IMR-90 (cell line): ENCODE results near the gene SLC9A7. TPM values are rescaled to one million over a fixed set of nuclear protein-coding genes. Genes with fewer than 3 reads are reported as not detected.

Source experiments
- ATAC-seq: fragments of 200-7000 bp; cut with Tn5 transposase; 2 replicates; pipeline ENCODE4 v1.9.1; 2020; ENCODE audit warnings: low read depth, mild to moderate bottlenecking, moderate library complexity
- BruUV-seq: library from RNA; stranded (reverse); fragments of 400-500 nt; replicated peaks from 2 replicates; lab custom pipeline; 2021; lab: Mats Ljungman, UMichigan
- CTCF ChIA-PET: fragments of 300-600 bp; formaldehyde crosslinking; extraction: SDS; loops from one replicate; lab custom pipeline; 2021; ENCODE audit warnings: antibody characterized with exemption; lab: Yijun Ruan, JAX
- POLR2A ChIA-PET: fragments of 300-600 bp; sonication (Branson Sonifier 250); formaldehyde crosslinking; loops from one replicate; lab custom pipeline; 2022; ENCODE audit warnings: antibody characterized with exemption; ENCODE audit not compliant: unreplicated experiment; lab: Charles Lee
- DNase-seq: peaks from one replicate; pipeline ENCODE4 v3.0.0; 2013
- H2AFZ ChIP-seq: replicated peaks from 2 replicates; pipeline ENCODE3; 2013; ENCODE audit warnings: low read length, mild to moderate bottlenecking; ENCODE audit not compliant: poor library complexity
- H2AK5ac ChIP-seq: 2 replicates; pipeline ENCODE4 v1.6.1; 2013; ENCODE audit warnings: low read depth, low read length, inconsistent platforms
- H2AK9ac ChIP-seq: replicated peaks from 2 replicates; pipeline ENCODE3; 2013; ENCODE audit warnings: mild to moderate bottlenecking, low read depth, low read length, moderate library complexity; ENCODE audit not compliant: poor library complexity
- H2BK120ac ChIP-seq: 2 replicates; pipeline ENCODE4 v1.6.1; 2013; ENCODE audit warnings: low read depth, low read length, inconsistent platforms
- H2BK15ac ChIP-seq: 3 replicates; pipeline ENCODE4 v1.6.1; 2013; ENCODE audit warnings: low read depth, low read length, inconsistent platforms
- H2BK20ac ChIP-seq: 2 replicates; pipeline ENCODE4 v1.6.1; 2013; ENCODE audit warnings: low read depth, mild to moderate bottlenecking, inconsistent platforms, low read length, moderate library complexity
- H2BK5ac ChIP-seq: 2 replicates; pipeline ENCODE4 v1.6.1; 2013; ENCODE audit warnings: mild to moderate bottlenecking, low read depth, low read length, inconsistent platforms; ENCODE audit not compliant: poor library complexity, severe bottlenecking
- H3K14ac ChIP-seq: replicated peaks from 2 replicates; pipeline ENCODE4 v1.6.1; 2013; ENCODE audit warnings: low read depth, low read length, inconsistent platforms
- H3K18ac ChIP-seq: 2 replicates; pipeline ENCODE4 v1.6.1; 2013; ENCODE audit warnings: low read depth, low read length, control low read depth
- H3K23ac ChIP-seq: 2 replicates; pipeline ENCODE4 v1.6.1; 2013; ENCODE audit warnings: low read depth, low read length, inconsistent platforms
- H3K27ac ChIP-seq: 2 replicates; pipeline ENCODE4 v1.5.1; 2013; ENCODE audit warnings: mild to moderate bottlenecking, control low read depth, low read length; ENCODE audit not compliant: insufficient read depth
- H3K27me3 ChIP-seq: 2 replicates; pipeline ENCODE4 v1.6.1; 2013; ENCODE audit warnings: low read length; ENCODE audit not compliant: control insufficient read depth, insufficient read depth
- H3K36me3 ChIP-seq: 2 replicates; pipeline ENCODE4 v1.6.1; 2013; ENCODE audit warnings: low read length, mixed read lengths; ENCODE audit not compliant: control insufficient read depth, insufficient read depth
- H3K4ac ChIP-seq: 2 replicates; pipeline ENCODE4 v1.6.1; 2013; ENCODE audit warnings: low read depth, low read length, inconsistent platforms
- H3K4me1 ChIP-seq: 2 replicates; pipeline ENCODE4 v1.6.1; 2013; ENCODE audit warnings: low read length, mixed read lengths; ENCODE audit not compliant: control insufficient read depth, insufficient read depth
- H3K4me2 ChIP-seq: 2 replicates; pipeline ENCODE4 v1.6.1; 2013; ENCODE audit warnings: low read depth, mild to moderate bottlenecking, control low read depth, low read length, moderate library complexity
- H3K4me3 ChIP-seq: 2 replicates; pipeline ENCODE4 v1.5.1; 2013; ENCODE audit warnings: low read depth, mild to moderate bottlenecking, control low read depth, low read length, moderate library complexity; ENCODE audit not compliant: insufficient read depth
- H3K56ac ChIP-seq: 2 replicates; pipeline ENCODE4 v1.6.1; 2013; ENCODE audit warnings: low read length, inconsistent platforms; ENCODE audit not compliant: insufficient read depth; ENCODE audit errors: extremely low read depth
- H3K79me1 ChIP-seq, 2 experiments: 2 replicates each; pipeline ENCODE4 v1.6.1; 2013; ENCODE audit warnings: low read length in 2 of 2, inconsistent platforms in 1 of 2, low read depth in 1 of 2
- H3K9ac ChIP-seq: 2 replicates; pipeline ENCODE4 v1.6.1; 2013; ENCODE audit warnings: low read depth, low read length, control low read depth
- H3K9me1 ChIP-seq: 2 replicates; pipeline ENCODE4 v1.6.1; 2013; ENCODE audit warnings: low read length, inconsistent platforms; ENCODE audit not compliant: insufficient read depth
- H3K9me3 ChIP-seq: 2 replicates; pipeline ENCODE4 v1.6.1; 2013; ENCODE audit warnings: low read length; ENCODE audit not compliant: control insufficient read depth, insufficient read depth
- H4K20me1 ChIP-seq: 2 replicates; pipeline ENCODE4 v1.6.1; 2013; ENCODE audit warnings: low read length, inconsistent platforms; ENCODE audit not compliant: insufficient read depth
- H4K5ac ChIP-seq: 2 replicates; pipeline ENCODE4 v1.6.1; 2013; ENCODE audit warnings: mild to moderate bottlenecking, low read depth, low read length, control low read depth
- H4K8ac ChIP-seq, 2 experiments: 2 replicates each; pipeline ENCODE4 v1.6.1; 2013; ENCODE audit warnings: low read depth in 2 of 2, low read length in 2 of 2, control low read depth in 1 of 2, inconsistent platforms in 1 of 2
- H4K91ac ChIP-seq: 2 replicates; pipeline ENCODE4 v1.6.1; 2013; ENCODE audit warnings: low read depth, low read length, inconsistent platforms; ENCODE audit not compliant: insufficient read depth
- BHLHE40 ChIP-seq: fragments of 150-350 bp; IDR thresholded peaks from 2 replicates; pipeline ENCODE4 v1.6.1; 2016; ENCODE audit warnings: mild to moderate bottlenecking, low read depth, low read length
- CEBPB ChIP-seq: IDR thresholded peaks from 2 replicates; pipeline ENCODE4 v1.6.1; 2012; ENCODE audit warnings: low read depth, low read length, improper control_type of control experiment
- CHD1 ChIP-seq: IDR thresholded peaks from 2 replicates; pipeline ENCODE4 v1.6.1; 2012; ENCODE audit warnings: low read depth, low read length, improper control_type of control experiment
- FOS ChIP-seq: fragments of 150-350 bp; IDR thresholded peaks from 2 replicates; pipeline ENCODE4 v1.6.1; 2016; ENCODE audit warnings: low read depth, low read length
- MAFK ChIP-seq: IDR thresholded peaks from 2 replicates; pipeline ENCODE4 v1.6.1; 2012; ENCODE audit warnings: low read depth, low read length, improper control_type of control experiment
- MAZ ChIP-seq: IDR thresholded peaks from 2 replicates; pipeline ENCODE4 v1.6.1; 2012; ENCODE audit warnings: low read depth, mild to moderate bottlenecking, low read length, improper control_type of control experiment, moderate library complexity, borderline replicate concordance
- MXI1 ChIP-seq: IDR thresholded peaks from 2 replicates; pipeline ENCODE4 v1.6.1; 2012; ENCODE audit warnings: low read depth, mild to moderate bottlenecking, low read length, moderate library complexity, borderline replicate concordance
- NFE2L2 ChIP-seq: fragments of 150-350 bp; IDR thresholded peaks from 2 replicates; pipeline ENCODE4 v1.6.1; 2016; ENCODE audit warnings: low read depth, mild to moderate bottlenecking, low read length
- POLR2A ChIP-seq: IDR thresholded peaks from 2 replicates; pipeline ENCODE4 v1.6.1; 2012; ENCODE audit warnings: mild to moderate bottlenecking, low read depth, low read length
- RAD21 ChIP-seq: IDR thresholded peaks from 2 replicates; pipeline ENCODE4 v1.6.1; 2012; ENCODE audit warnings: low read length, improper control_type of control experiment
- RCOR1 ChIP-seq: IDR thresholded peaks from 2 replicates; pipeline ENCODE4 v1.6.1; 2012; ENCODE audit warnings: mild to moderate bottlenecking, low read length, improper control_type of control experiment; ENCODE audit not compliant: insufficient replicate concordance
- RFX5 ChIP-seq: IDR thresholded peaks from 2 replicates; pipeline ENCODE4 v1.8.0; 2012; ENCODE audit warnings: low read depth, mild to moderate bottlenecking, low read length, moderate library complexity
- SMC3 ChIP-seq: fragments of 150-350 bp; IDR thresholded peaks from 2 replicates; pipeline ENCODE4 v1.6.1; 2016; ENCODE audit warnings: low read depth, mild to moderate bottlenecking, antibody characterized with exemption, low read length, moderate library complexity
- WGBS, 2 experiments: methylation state at CpG; one replicate each; pipeline versions ENCODE4 v1.1.5 to v1.1.7; 2013; ENCODE audit warnings: missing lambda C conversion rate in 2 of 2; ENCODE audit not compliant: insufficient read length in 1 of 2; ENCODE audit errors: extremely low coverage in 2 of 2; 5-methylcytosine and 5-hydroxymethylcytosine counted together
- dilution Hi-C: fragments of 300-500 bp; cut with HindIII; formaldehyde crosslinking; loops from one replicate; pipeline ENCODE4 v1.14.3; 2018; ENCODE audit warnings: low sequenced_read_pairs; ENCODE audit not compliant: unreplicated experiment
- in situ Hi-C: fragments of 300-500 bp; cut with MboI; formaldehyde crosslinking; loops from 3 replicates; pipeline ENCODE4 v1.14.3; 2019; ENCODE audit warnings: low sequenced_read_pairs, inconsistent platforms, mixed read lengths
- intact Hi-C: fragments of 100-400 bp; cut with micrococcal nuclease; formaldehyde crosslinking; loops from 2 replicates; pipeline ENCODE4 v1.10.0; 2022
- polyA plus RNA-seq, 3 experiments: library from polyadenylated mRNA; depleted of rRNA; stranded (reverse); fragments of >200 nt; gene quantifications; 2 replicates each; pipeline ENCODE4 v1.2.3, GENCODE V29; 2012; ENCODE audit warnings: low replicate concordance in 1 of 3
- total RNA-seq: library from RNA; depleted of rRNA; stranded (reverse); fragments of >200 nt; gene quantifications from 2 replicates; pipeline ENCODE4 v1.2.3, GENCODE V29; 2012
- TF ChIP-seq, protein P1 (sequence below): conservative IDR thresholded peaks from 2 replicates; pipeline ENCODE4 v1.5.1; 2012; ENCODE audit warnings: mild to moderate bottlenecking, low read depth, low read length, improper control_type of control experiment
- TF ChIP-seq, protein P2 (sequence below): fragments of 150-350 bp; IDR thresholded peaks from 2 replicates; pipeline ENCODE4 v1.6.1; 2016; ENCODE audit warnings: low read depth, mild to moderate bottlenecking, low read length, moderate library complexity, borderline replicate concordance
- TF ChIP-seq, protein P3 (sequence below): fragments of 150-350 bp; IDR thresholded peaks from 2 replicates; pipeline ENCODE4 v1.6.1; 2017; ENCODE audit warnings: mild to moderate bottlenecking, antibody characterized with exemption, low read length, low read depth

SLC9A7 gene
- total and polyA plus RNA-seq, 2 of the 4 experiments (the other 2 are of a cell fraction) = 14.4 to 76.4 TPM

DNA sequence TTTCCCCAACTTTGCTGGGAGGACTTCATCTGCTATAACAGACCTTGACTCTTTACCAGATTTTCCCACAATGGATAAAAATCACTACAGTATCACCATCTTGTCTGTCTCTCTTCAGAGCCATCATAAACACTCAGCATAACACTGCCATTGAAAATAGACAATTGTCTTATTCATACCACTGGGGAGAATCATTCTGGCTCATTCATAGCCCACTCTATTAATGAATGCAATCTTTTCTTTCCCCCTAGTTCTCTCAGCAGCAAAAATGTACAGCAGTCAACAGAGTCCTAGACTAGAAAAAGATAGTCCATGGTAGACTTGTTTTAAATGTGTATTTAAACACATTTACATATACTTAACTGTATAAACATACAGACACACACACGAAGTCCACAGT lies 19.2 kb downstream of the SLC9A7 start:
- Histone ChIP-seq H3K9ac (no peak overlapping the region), H4K20me1 (no peaks in the 10 kb centered on the region), H3K9me1 (no peaks in the 10 kb centered on the region), H3K23ac (no peak overlapping the region), H3K36me3 (no peaks in the 10 kb centered on the region), H3K4me1 (peaks cover 7% of the 10 kb centered on the region), H2BK5ac (peak overlapping the region; percentile 42), H3K27ac (no peak overlapping the region), H3K18ac (peak overlapping the region; percentile 65; the same call in 1 of the 2 replicates), H3K4me2 (peak overlapping the region; percentile 50; the same call in 1 of the 2 replicates), H3K27me3 (no peaks in the 10 kb centered on the region), H3K14ac (no peak overlapping the region), H3K9me3 (peaks cover 3% of the 10 kb centered on the region; the same call in 1 of the 2 replicates), H3K4ac (no peak overlapping the region), H2AK5ac (no peak overlapping the region), H2BK120ac (peak overlapping the region; percentile 7), H2BK20ac (0 out of 2 replicates have a peak overlapping the region, but pooled peaks have one; percentile 12), H4K5ac (peak overlapping the region; percentile 25; the same call in 1 of the 2 replicates), H3K56ac (no peak overlapping the region), H2AFZ (no peak overlapping the region), H3K4me3 (no peak overlapping the region), H4K91ac (0 out of 2 replicates have a peak overlapping the region, but pooled peaks have one; percentile 4), H2AK9ac (no peak overlapping the region), H2BK15ac (no peak overlapping the region), H3K79me1 (peaks cover 3 to 5% of the 10 kb centered on the region in 2 experiments; a peak in 2 of 4 replicates), H4K8ac (peak overlapping the region in 1 of 2 experiments; percentile 4; a peak in 1 of 4 replicates)
- DNase-seq = no peak
- CTCF ChIA-PET = no interaction called here
- no CpG with 5 or more reads among the region's 1 CpG for WGBS, 2 experiments
- intact Hi-C loops (no loop called here), in situ Hi-C loops (no loop called here), dilution Hi-C loops (no loop called here)
- POLR2A ChIA-PET = no interaction called here
- no TSS peak for BruUV-seq
- no peak for TF ChIP-seq MXI1
- no peak for TF ChIP-seq CHD1
- no peak for TF ChIP-seq RFX5
- no peak for TF ChIP-seq BHLHE40
- no peak for TF ChIP-seq MAFK
- TF ChIP-seq CEBPB = no peak
- no peak for TF ChIP-seq POLR2A
- no peak for TF ChIP-seq RCOR1
- TF ChIP-seq MAZ = no peak
- TF ChIP-seq, protein P1, sequence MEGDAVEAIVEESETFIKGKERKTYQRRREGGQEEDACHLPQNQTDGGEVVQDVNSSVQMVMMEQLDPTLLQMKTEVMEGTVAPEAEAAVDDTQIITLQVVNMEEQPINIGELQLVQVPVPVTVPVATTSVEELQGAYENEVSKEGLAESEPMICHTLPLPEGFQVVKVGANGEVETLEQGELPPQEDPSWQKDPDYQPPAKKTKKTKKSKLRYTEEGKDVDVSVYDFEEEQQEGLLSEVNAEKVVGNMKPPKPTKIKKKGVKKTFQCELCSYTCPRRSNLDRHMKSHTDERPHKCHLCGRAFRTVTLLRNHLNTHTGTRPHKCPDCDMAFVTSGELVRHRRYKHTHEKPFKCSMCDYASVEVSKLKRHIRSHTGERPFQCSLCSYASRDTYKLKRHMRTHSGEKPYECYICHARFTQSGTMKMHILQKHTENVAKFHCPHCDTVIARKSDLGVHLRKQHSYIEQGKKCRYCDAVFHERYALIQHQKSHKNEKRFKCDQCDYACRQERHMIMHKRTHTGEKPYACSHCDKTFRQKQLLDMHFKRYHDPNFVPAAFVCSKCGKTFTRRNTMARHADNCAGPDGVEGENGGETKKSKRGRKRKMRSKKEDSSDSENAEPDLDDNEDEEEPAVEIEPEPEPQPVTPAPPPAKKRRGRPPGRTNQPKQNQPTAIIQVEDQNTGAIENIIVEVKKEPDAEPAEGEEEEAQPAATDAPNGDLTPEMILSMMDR = no peak
- no peak for TF ChIP-seq NFE2L2
- TF ChIP-seq, protein P2, sequence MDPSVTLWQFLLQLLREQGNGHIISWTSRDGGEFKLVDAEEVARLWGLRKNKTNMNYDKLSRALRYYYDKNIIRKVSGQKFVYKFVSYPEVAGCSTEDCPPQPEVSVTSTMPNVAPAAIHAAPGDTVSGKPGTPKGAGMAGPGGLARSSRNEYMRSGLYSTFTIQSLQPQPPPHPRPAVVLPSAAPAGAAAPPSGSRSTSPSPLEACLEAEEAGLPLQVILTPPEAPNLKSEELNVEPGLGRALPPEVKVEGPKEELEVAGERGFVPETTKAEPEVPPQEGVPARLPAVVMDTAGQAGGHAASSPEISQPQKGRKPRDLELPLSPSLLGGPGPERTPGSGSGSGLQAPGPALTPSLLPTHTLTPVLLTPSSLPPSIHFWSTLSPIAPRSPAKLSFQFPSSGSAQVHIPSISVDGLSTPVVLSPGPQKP = no peak
- no peak for TF ChIP-seq RAD21
- no peak for TF ChIP-seq FOS
- TF ChIP-seq SMC3 = no peak
- TF ChIP-seq, protein P3, sequence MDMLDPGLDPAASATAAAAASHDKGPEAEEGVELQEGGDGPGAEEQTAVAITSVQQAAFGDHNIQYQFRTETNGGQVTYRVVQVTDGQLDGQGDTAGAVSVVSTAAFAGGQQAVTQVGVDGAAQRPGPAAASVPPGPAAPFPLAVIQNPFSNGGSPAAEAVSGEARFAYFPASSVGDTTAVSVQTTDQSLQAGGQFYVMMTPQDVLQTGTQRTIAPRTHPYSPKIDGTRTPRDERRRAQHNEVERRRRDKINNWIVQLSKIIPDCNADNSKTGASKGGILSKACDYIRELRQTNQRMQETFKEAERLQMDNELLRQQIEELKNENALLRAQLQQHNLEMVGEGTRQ = no peak
- ATAC-seq = peak; percentile 41; the same call in 1 of the 2 replicates
